Activated CD8-positive, alpha-beta memory T cell treated with anti-CD3 and anti-CD28 coated beads, Interleukin-2, amount 50 U/mL, for 4 hours (primary cell): Measurements from ENCODE around the gene VPS16.
A peak's percentile ranks its signal among the peaks of the same experiment; 100 is the strongest.
"Not testable (repeated sequence)": the region's sequence is repeated elsewhere in the genome, so short reads cannot be mapped to it uniquely, and the experiment has no call there.

ENCODE experiments used
- DNase-seq: peaks from one replicate; pipeline ENCODE4 v3.0.0-alpha.2; 2020

Gene VPS16

GRCh38 chr20:2807929-2808328 lies 32.6 kb upstream of the VPS16 start:
- DNase-seq = not testable (repeated sequence)

- no peak for DNase-seq
Measured at GRCh38 chr20:2809690-2810089, 30.9 kb upstream of the VPS16 start.

GRCh38 chr20:2812189-2812588 lies 28.4 kb upstream of the VPS16 start:
- DNase-seq = no peak

GRCh38 chr20:2814076-2814475 lies 26.5 kb upstream of the VPS16 start:
- DNase-seq = no peak

GRCh38 chr20:2814587-2815051 lies 25.9 kb upstream of the VPS16 start, which contains the start of gene C20orf141:
C20orf141 (plus strand) TSS chr20:2814987; CDS start chr20:2815185, 198 bp downstream.
- DNase-seq = no peak

- no peak for DNase-seq
Measured at GRCh38 chr20:2815242-2815900, 25.2 kb upstream of the VPS16 start.

DNA sequence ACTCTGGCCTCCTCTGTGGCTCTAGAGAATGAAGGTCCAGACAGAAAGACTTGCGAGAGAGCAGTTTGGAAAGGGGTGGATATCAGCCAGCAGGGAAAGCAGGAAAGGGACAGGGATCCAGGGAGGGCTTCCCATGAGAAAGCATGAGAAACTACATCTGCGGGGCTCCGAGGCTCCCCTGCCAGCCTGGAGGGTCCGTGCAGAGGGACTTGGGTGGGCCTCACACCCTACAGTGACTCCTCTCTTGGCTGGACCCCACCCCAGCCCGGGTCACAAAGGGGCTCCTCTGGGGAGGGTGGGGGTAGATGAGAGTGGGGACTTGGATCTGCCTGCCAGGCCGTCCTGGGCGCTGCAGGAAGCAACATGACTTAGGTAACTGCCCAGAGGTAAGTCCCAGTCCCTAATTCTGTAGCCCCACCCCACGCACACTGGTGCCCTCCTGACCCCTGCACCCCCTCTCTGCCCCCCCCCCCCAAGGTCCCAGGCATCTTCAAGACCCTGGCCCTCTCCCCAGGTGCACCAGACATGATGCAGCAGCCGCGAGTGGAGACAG lies 24.4 kb upstream of the VPS16 start, which contains the start of gene TMEM239:
Gene TMEM239, plus strand, starts transcription at position 335 of the 553 bp plus-strand sequence. Its CDS starts 191 bp downstream, at position 526.
- no peak for DNase-seq

DNA sequence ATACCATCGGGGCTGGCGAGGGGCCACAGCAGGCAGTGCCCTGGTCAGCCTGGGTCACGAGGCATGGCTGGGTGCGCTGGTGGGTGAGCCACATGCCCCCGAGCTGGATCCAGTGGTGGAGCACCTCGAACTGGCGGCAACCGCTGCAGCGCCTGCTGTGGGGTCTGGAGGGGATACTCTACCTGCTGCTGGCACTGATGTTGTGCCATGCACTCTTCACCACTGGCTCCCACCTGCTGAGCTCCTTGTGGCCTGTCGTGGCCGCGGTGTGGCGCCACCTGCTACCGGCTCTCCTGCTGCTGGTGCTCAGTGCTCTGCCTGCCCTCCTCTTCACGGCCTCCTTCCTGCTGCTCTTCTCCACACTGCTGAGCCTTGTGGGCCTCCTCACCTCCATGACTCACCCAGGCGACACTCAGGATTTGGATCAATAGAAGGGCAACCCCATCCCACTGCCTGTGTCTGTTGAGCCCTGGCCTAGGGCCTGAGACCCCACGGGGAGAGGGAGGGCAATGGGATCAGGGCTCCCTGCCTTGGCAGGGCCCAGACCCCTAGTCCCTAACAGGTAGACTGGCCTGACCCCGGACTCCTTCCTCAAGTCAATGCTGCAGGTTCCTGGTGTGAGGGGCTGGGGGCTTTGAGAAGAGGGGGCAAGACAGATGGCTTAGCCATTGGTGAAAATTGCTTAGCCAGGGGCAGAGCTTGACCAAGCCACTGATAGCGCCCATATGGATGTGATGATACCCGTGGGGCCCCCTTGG lies 23.8 kb upstream of the VPS16 start:
- DNase-seq = no peak

GRCh38 chr20:2817341-2817726 lies 23.2 kb upstream of the VPS16 start:
- DNase-seq = no peak

- DNase-seq = no peak
Measured at GRCh38 chr20:2817891-2818595, 22.5 kb upstream of the VPS16 start.

DNA sequence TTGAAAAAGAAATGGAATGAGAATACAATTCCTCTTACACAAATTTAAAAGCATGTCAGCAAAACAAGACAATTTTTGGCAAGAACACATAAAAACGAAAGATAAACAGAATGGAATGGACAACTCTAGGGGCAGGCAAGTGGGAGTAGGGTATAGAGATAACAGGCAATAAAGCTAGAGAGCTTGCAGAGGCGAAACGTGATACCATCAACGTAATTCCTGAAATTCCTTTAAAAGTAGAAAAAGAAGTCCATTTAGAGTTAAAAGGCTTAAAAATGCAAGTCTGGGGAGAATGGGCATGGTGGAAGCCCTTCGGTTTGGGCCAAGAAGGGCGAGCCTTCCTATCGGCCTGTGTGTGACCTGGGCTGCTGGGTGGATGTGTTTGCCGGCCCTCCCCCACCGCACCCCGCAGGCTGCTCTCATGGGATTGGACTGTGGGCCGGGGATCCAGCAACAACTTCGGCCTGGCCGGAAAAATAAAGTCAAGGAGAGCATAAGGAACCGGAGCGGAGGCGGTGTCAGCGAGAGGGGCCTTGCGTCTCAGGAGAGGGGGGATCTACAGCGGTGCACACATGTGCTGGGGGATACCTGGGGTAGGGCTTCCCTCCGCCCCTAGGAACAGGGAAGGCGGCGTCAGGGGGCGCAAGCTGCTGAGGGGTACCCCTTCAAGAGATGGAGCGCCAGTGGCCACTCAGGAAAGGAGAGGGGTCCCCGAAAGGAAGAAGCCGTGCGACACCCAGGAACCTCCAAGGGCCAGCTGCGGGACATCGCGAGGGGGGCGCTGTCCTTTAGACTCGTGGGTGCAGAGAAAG lies 20.3 kb upstream of the VPS16 start:
- DNase-seq = no peak

DNA sequence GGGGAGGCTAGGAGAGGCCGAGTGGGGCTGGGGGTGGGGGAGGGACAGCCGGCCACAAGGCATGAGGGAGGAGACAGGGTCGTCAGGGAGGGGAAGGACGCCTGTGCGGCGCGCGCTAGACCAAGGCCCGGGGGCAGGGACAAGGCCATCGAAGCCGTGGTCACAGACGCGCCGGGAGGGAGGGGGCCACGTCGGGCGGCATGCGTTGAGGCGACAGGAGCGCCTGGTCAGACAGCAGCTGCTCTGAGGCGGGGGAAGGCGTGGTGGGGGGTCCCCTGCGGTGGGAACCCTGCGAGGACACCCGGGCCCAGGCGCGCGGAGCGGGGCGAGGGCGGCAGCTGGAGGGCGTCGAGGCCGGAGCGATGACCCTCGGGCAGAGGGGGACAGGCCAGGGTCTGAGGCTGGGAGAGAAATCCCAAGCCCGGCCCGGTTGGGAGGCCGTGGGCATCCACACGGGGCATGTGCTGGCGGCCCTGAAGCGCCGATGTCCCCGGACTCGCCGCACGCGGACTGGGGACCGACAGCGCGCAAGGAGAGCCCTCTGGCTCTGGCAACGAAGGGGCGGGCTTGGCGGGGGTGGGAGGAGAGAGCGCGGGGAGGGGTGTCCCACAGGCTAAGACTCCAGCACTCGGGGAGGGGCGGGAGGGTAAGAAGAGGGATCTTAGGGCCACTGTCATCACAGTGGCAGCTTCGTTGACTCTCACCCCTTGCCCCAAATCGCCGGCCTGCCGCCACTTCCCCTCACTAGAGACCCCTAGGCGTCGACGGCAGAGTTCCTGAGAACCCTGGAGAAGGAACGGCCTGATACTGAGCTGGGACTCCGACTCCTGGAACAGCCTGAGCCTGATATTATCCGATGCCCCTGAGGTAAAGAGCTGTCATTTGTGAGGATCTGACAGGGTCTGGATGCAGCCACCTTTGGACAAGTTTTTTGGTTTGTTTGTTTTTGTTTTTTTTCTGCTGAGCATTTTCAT lies 19.4 kb upstream of the VPS16 start:
- DNase-seq = no peak

DNA sequence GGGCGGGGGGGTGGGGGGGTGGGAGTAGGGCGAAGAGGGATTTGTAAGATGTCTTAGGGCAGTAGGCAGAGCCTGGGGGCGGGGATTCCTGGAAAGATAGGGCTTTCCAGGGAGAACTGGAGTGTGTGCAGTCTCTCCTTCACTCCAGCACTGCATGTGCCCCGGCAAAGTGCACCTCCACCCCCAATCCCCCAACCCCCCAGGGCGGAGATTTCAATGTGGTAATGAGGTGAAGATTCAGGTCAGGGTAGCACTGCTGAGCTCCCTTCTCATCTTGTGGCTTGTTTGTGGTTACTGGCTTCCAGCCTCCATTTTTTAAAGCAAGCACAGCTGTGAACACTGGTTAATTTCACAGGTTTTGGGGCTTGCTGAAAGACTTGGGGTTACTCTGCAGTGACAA lies 18.5 kb upstream of the VPS16 start:
- peak; percentile 48 for DNase-seq

DNA sequence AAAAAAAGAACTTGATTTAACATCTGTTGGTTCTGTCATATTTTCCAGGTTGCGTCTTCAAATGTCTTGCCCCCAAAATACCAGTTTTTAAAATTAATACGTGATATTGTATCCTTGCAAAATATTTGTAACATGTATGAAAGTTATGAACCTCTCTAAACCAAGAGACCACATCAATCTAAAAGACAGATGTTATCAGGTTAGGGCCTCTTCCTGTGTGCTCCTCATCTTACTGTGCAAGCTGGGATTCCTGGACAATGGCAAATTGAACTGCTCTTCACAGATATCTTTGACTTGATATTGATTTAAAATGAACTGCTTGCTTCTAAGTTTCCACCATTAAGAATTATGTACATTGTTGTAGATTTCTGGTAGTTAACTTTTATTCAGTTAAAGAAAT lies 14.8 kb upstream of the VPS16 start:
- no peak for DNase-seq

- no peak for DNase-seq
Measured at GRCh38 chr20:2826655-2827054, 13.9 kb upstream of the VPS16 start.

DNA sequence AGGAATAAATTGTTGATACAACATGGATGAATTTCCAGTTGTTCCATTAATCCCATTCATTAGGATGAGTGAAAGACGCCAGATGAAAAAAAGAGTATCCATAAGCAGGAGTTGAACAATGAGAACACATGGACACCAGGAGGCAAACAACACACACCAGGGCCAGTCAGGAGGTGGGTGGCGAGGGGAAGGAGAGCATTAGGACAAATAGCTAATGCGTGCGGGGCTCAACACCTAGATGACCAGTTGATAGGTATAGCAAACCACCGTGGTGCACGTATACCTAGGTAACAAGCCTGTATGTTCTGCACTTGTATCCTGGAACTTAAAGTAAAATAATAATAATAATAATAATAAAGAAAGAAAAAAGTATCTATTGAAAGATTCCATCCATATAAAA lies 11.2 kb upstream of the VPS16 start:
- DNase-seq = no peak

- not testable (repeated sequence) for DNase-seq
Measured at GRCh38 chr20:2831206-2831605, 9.3 kb upstream of the VPS16 start.

GRCh38 chr20:2833761-2834160 lies 6.8 kb upstream of the VPS16 start:
- no peak for DNase-seq

- no peak for DNase-seq
Measured at GRCh38 chr20:2834401-2835110, 6.0 kb upstream of the VPS16 start.

- DNase-seq = no peak
Measured at GRCh38 chr20:2835331-2835796, 5.2 kb upstream of the VPS16 start.
